Adrenal gland (tissue), 5 donors: ENCODE data around the gene DNASE1L2.

Experiments used
- POLR2A ChIP-seq, 2 donors: fragments of 450-650 bp; IDR thresholded peaks; one replicate each; pipeline ENCODE4 v1.6.1; 2017; ENCODE audit warnings: antibody characterized with exemption in 2 of 2, mild to moderate bottlenecking in 2 of 2, moderate library complexity in 1 of 2
- TF ChIP-seq, protein P1 (sequence below), 6 experiments: fragments of 450-650 bp in 4 of 6; fragments of 200-600 bp in 2 of 6; sonication (generic) in 1 of 6; IDR thresholded peaks; 1 replicate in 5 of 6; 2 replicates in 1 of 6; pipeline versions ENCODE4 v1.5.1 to v1.8.0; 2016 to 2021; ENCODE audit warnings: antibody characterized with exemption in 6 of 6, mild to moderate bottlenecking in 2 of 6, moderate library complexity in 1 of 6
- donor health status: DM: no; HTN: no; CAD: no.

DNA sequence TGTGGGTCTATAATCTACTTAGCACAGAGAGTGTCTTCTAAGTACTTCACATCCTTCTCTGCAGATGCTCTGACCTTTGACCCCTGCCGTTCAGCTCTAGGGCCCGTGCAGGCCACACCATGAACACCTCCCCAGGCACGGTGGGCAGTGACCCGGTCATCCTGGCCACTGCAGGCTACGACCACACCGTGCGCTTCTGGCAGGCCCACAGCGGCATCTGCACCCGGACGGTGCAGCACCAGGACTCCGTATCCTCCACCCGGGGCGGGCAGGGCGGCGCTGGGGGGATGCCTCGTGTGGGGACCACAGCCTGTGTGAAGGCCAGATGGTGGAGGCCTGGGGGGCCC lies 30.3 kb upstream of the DNASE1L2 start:
- TF ChIP-seq, protein P1, sequence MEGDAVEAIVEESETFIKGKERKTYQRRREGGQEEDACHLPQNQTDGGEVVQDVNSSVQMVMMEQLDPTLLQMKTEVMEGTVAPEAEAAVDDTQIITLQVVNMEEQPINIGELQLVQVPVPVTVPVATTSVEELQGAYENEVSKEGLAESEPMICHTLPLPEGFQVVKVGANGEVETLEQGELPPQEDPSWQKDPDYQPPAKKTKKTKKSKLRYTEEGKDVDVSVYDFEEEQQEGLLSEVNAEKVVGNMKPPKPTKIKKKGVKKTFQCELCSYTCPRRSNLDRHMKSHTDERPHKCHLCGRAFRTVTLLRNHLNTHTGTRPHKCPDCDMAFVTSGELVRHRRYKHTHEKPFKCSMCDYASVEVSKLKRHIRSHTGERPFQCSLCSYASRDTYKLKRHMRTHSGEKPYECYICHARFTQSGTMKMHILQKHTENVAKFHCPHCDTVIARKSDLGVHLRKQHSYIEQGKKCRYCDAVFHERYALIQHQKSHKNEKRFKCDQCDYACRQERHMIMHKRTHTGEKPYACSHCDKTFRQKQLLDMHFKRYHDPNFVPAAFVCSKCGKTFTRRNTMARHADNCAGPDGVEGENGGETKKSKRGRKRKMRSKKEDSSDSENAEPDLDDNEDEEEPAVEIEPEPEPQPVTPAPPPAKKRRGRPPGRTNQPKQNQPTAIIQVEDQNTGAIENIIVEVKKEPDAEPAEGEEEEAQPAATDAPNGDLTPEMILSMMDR (IDR thresholded peaks at IDR 0.05) = no peak
- no peak for TF ChIP-seq POLR2A (IDR thresholded peaks at IDR 0.05)
